Lung (tissue), 12 donors: ENCODE data around the gene RHBDL2. TPM values are rescaled to one million over a fixed set of nuclear protein-coding genes. Genes with fewer than 3 reads are reported as not detected.
A peak's percentile ranks its signal among the peaks of the same experiment; 100 is the strongest.
"Not testable (repeated sequence)": the region's sequence is repeated elsewhere in the genome, so short reads cannot be mapped to it uniquely, and the experiment has no call there.

ENCODE experiments used
- ATAC-seq: fragments of 200-7000 bp; cut with Tn5 transposase; one replicate; pipeline ENCODE4 v1.9.1; 2020; ENCODE audit warnings: moderate number of reproducible peaks; ENCODE audit not compliant: insufficient read depth, low FRiP score
- DNase-seq, 3 donors: peaks; one replicate each; pipeline ENCODE4 v3.0.0-alpha.2; 2013 to 2017
- H3K27ac ChIP-seq, 2 donors: one replicate each; pipeline ENCODE4 v1.5.1; 2013; ENCODE audit warnings: mild to moderate bottlenecking in 2 of 2, moderate library complexity in 2 of 2, control low read depth in 1 of 2, inconsistent platforms in 1 of 2, low read depth in 1 of 2, low read length in 1 of 2
- H3K27me3 ChIP-seq, 3 donors: one replicate each; pipeline ENCODE4 v1.5.1; 2013; ENCODE audit warnings: low read length in 2 of 3; ENCODE audit not compliant: control insufficient read depth in 3 of 3, insufficient read depth in 3 of 3
- H3K36me3 ChIP-seq, 4 donors: one replicate each; pipeline ENCODE4 v1.5.1; 2013; ENCODE audit warnings: low read length in 4 of 4, mild to moderate bottlenecking in 1 of 4, moderate library complexity in 1 of 4; ENCODE audit not compliant: control insufficient read depth in 4 of 4, insufficient read depth in 4 of 4
- H3K4me1 ChIP-seq, 5 donors: one replicate each; pipeline ENCODE4 v1.5.1; 2013; ENCODE audit warnings: low read length in 5 of 5, mild to moderate bottlenecking in 2 of 5, moderate library complexity in 1 of 5; ENCODE audit not compliant: control insufficient read depth in 5 of 5, insufficient read depth in 5 of 5
- H3K4me3 ChIP-seq: one replicate; pipeline ENCODE4 v1.5.1; 2013; ENCODE audit warnings: mild to moderate bottlenecking, control low read depth, moderate library complexity
- H3K9ac ChIP-seq, 2 donors: one replicate each; pipeline ENCODE4 v1.5.1; 2013; ENCODE audit warnings: low read length in 2 of 2, control low read depth in 1 of 2; ENCODE audit not compliant: insufficient read depth in 1 of 2
- H3K9me3 ChIP-seq, 4 donors: one replicate each; pipeline ENCODE4 v1.5.1; 2013; ENCODE audit warnings: low read length in 3 of 4, mild to moderate bottlenecking in 1 of 4, moderate library complexity in 1 of 4; ENCODE audit not compliant: control insufficient read depth in 4 of 4, insufficient read depth in 3 of 4
- CTCF ChIP-seq: IDR thresholded peaks from 2 replicates; pipeline ENCODE4 v1.5.1; 2012; ENCODE audit warnings: mild to moderate bottlenecking; ENCODE audit errors: control extremely low read depth, extremely low read depth
- WGBS, 2 donors: extraction: QIAGEN DNeasy Blood & Tissue Kit; methylation state at CpG; one replicate each; pipeline ENCODE4 v1.1.7; 2013; 5-methylcytosine and 5-hydroxymethylcytosine counted together
- polyA plus RNA-seq, 2 donors: library from polyadenylated mRNA; stranded (reverse); fragments of 200-250 nt; gene quantifications; one replicate each; pipeline ENCODE4 v1.2.1, GENCODE V29; 2013
- total RNA-seq, 2 donors: library from RNA; depleted of rRNA in 1 of 2; stranded (reverse); fragments of >200 nt in 1 of 2; gene quantifications; one replicate each; pipeline ENCODE4 v1.2.1, GENCODE V29; 2014 to 2021
- donor health status: control.
- donor health status: control.
- donor health status: Bipolar disorder and iron deficiency.
- donor health status: healthy.
- donor health status: DM: yes; HTN: yes; CAD: no.

The RHBDL2 gene
- total and polyA plus RNA-seq, 4 donors: 0.97 to 3.3 (median 1.2) TPM

- no peak for DNase-seq
- peak overlapping the region in 1 of 2 donors; percentile 82 for H3K27ac ChIP-seq
- H3K4me3 ChIP-seq: no peak overlapping the region
- peaks cover 0 to 19% (median 10%) of the 10 kb centered on the region in 5 donors for H3K4me1 ChIP-seq
- peaks cover 0 to 3% (median 0%) of the 10 kb centered on the region in 4 donors for H3K36me3 ChIP-seq
- 78 to 81% methylated on average over 2 of the region's 2 CpGs for WGBS, 2 donors
- no peaks in the 10 kb centered on the region for H3K27me3 ChIP-seq
- TF ChIP-seq CTCF: no peak
- H3K9me3 ChIP-seq: no peaks in the 10 kb centered on the region
- H3K9ac ChIP-seq: no peak overlapping the region
- ATAC-seq: no peak
These were observed 48.3 kb upstream of the RHBDL2 start for GRCh38 chr1:38989979-38990378.

GRCh38 chr1:38979380-38979779, 37.8 kb upstream of the RHBDL2 start:
- H3K36me3 ChIP-seq, H3K9me3 ChIP-seq, H3K4me3 ChIP-seq, H3K27me3 ChIP-seq, H3K9ac ChIP-seq, ATAC-seq, H3K27ac ChIP-seq, DNase-seq, H3K4me1 ChIP-seq: not testable (repeated sequence)
- 26 to 35% methylated on average over 1 of the region's 1 CpG for WGBS, 2 donors

GRCh38 chr1:38978245-38978542, 36.6 kb upstream of the RHBDL2 start:
- H3K9ac ChIP-seq, H3K27me3 ChIP-seq, H3K9me3 ChIP-seq, H3K27ac ChIP-seq, H3K4me3 ChIP-seq, ATAC-seq, H3K36me3 ChIP-seq, H3K4me1 ChIP-seq: not testable (repeated sequence)
- DNase-seq: peak in 1 of 3 donors; percentile 14
- 94 to 95% methylated on average over 6 of the region's 6 CpGs for WGBS, 2 donors

- not testable (repeated sequence) for ATAC-seq, DNase-seq, H3K4me1 ChIP-seq, H3K4me3 ChIP-seq, H3K9ac ChIP-seq, H3K27ac ChIP-seq, H3K36me3 ChIP-seq, H3K9me3 ChIP-seq, H3K27me3 ChIP-seq
- WGBS, 2 donors: 84 to 88% methylated on average over 12 of the region's 12 CpGs
These were observed 36.0 kb upstream of the RHBDL2 start for GRCh38 chr1:38977399-38978244.

- no peak for DNase-seq
- ATAC-seq: no peak
- H3K36me3 ChIP-seq: no peaks in the 10 kb centered on the region
- H3K27me3 ChIP-seq: no peaks in the 10 kb centered on the region
- H3K9ac ChIP-seq: no peak overlapping the region
- no peak overlapping the region for H3K4me3 ChIP-seq
- no peaks in the 10 kb centered on the region for H3K4me1 ChIP-seq
- TF ChIP-seq CTCF: no peak
- H3K9me3 ChIP-seq: peaks cover 0 to 4% (median 3%) of the 10 kb centered on the region in 4 donors
- WGBS, 2 donors: 85 to 89% methylated on average over 13 of the region's 13 CpGs
- no peak overlapping the region for H3K27ac ChIP-seq
These were observed 32.2 kb upstream of the RHBDL2 start for GRCh38 chr1:38973659-38974437.

GRCh38 chr1:38973145-38973544, 31.5 kb upstream of the RHBDL2 start:
- H3K27ac ChIP-seq, H3K36me3 ChIP-seq, H3K9ac ChIP-seq, ATAC-seq, H3K4me3 ChIP-seq, H3K9me3 ChIP-seq, H3K4me1 ChIP-seq, H3K27me3 ChIP-seq, DNase-seq: not testable (repeated sequence)
- 70% methylated on average over 6 of the region's 6 CpGs for WGBS, 2 donors
